Activated effector memory CD4-positive, alpha-beta T cell treated with anti-CD3 and anti-CD28 coated beads, Interleukin-2, amount 50 U/mL, for 16 hours (primary cell): ENCODE results near the gene LAMTOR5.
"Not testable (repeated sequence)": the region's sequence is repeated elsewhere in the genome, so short reads cannot be mapped to it uniquely, and the experiment has no call there.

Experiments used
- DNase-seq: peaks from one replicate; pipeline ENCODE4 v3.0.0-alpha.2; 2020

LAMTOR5 gene

DNA sequence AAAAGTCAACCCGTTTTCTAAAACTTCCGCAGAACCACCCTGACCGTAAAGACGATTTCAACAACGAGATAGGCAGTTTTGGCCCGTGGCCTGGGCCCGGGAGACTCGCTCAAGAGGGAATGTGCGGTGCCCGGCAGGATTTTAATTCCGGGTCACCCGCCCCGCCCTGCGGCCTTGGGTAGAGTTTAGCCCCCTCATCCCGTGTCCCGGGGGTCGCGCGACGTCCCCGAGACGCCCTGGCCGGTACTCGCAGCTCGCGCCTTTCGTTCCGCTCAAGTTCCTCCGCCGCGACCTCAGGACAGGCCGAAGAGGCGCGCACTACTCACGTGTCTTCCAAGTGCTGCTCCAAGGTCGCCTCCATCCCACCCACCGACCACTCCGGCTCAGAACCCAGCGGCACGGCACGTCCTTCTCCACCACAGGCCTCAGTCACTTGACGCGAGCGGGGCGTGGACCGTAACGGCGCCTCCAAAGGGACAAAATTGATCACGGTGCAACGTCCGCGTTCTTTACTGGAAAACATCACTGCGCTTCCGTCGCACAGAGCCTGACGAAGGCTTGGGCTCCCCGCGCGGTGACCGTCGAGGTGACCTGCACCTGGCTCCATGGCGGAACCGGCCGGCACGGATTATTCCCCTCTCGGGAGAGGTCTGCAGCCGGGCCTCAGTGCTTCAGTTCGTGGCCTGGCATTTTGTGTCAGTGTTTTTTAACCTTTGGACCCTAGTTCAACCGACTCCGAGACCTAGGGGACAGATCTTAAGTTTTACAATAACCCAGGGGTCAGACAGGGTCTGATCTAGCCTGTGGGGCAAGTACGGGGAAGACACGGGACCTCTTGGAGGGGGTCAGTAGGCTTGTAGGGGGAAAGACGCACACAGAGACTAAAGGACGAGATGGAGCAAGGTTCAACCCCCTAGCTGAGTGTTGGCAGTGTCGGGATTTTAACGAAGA lies at the start of gene LAMTOR5:
Gene LAMTOR5, minus strand, starts transcription at position 435 of the 951 bp plus-strand sequence. Its CDS starts 74 bp downstream, at position 361.
- peak; percentile 96 for DNase-seq

GRCh38 chr1:110457206-110457605 lies 49.7 kb upstream of the LAMTOR5 start:
- DNase-seq, result no peak

GRCh38 chr1:110455151-110455550 lies 47.7 kb upstream of the LAMTOR5 start:
- no peak for DNase-seq

- no peak for DNase-seq
These were observed 46.8 kb upstream of the LAMTOR5 start for GRCh38 chr1:110454328-110454727.

DNA sequence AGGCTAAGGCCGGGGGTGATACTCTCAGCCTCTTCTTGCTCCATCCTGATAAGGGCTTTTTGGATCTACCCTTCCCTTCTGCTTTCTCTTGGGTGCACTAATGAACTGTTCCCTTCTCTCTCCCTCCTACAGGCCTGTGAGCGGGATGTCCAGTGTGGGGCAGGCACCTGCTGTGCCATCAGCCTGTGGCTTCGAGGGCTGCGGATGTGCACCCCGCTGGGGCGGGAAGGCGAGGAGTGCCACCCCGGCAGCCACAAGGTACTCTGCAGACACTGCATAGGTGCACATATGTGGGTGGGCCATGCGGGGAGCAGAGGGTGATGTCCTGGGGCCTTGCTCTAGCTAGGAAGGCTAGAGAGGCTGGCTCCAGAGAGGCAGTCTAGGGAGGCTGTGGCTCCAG lies 46.3 kb upstream of the LAMTOR5 start:
- DNase-seq, result no peak

GRCh38 chr1:110452330-110452729 lies 44.8 kb upstream of the LAMTOR5 start:
- no peak for DNase-seq

GRCh38 chr1:110450929-110451328 lies 43.4 kb upstream of the LAMTOR5 start, which contains the start of gene PROK1:
Gene PROK1 (plus strand): TSS chr1:110451149. CDS start chr1:110451217, 68 bp downstream.
- DNase-seq, result no peak

DNA sequence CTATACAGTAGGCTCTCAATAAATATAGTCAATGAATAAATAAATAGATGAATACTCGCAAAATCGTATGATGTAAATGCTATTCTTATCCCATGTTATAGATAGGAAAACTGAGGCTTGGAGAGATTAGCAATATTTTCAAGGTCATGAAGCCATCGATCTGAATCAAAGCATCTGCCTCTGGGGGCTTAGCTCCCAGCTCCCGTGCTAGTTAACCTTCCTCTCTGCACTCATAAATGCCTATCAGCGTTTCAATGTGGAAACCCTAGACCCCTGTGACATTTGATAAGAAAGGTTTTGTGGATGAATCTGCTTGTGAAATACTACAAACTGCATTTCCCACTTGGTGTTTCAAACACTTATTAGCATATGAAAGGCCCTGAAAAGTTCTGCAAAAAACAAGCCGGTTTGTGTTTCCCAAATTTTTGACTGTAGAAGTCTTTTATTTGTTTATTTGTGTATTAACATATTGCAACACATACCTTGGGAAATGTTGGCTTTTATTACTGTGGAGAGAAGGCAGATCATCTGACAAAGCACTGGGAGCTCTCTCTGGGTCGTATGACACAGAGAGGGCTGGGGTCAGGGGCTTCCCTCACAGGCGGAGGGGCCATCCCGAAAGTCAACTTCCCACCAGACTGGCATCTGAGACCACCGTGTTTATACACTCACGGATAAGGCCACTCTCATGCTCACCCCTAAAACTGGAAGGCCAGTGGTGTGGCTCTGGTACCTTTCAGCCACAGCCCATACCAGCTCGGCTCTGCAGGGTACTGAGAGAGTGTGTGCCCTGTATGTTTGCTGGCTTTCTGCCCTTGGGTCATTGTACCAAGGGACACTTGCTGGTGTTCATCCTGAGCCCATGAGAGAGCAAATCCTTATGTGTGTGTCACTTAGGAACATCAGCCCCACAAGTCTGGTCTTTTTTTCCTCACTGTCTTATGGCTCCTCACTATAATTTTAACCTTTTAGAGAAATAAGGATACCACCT lies 42.5 kb upstream of the LAMTOR5 start:
- DNase-seq, result no peak

DNA sequence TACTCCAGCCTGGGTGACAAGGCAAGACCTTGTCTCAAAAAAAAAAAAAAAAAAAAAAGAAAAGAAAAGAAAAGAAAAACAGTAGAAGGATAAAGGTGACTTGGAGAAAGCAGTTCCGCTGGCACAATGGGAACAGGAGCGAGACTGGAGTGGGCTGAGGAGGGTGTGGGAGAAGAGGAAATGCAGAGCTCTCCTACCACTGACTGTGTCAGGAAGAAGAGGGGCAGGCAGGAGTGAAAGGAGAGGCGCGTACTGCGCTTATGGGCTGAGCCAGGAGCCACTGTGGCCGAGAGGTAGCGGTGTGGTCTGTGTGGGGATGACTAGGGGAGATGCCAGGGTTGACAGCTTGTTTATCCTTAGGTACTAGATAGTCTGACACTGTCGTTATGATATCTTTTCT lies 37.1 kb upstream of the LAMTOR5 start:
- DNase-seq, result no peak

DNA sequence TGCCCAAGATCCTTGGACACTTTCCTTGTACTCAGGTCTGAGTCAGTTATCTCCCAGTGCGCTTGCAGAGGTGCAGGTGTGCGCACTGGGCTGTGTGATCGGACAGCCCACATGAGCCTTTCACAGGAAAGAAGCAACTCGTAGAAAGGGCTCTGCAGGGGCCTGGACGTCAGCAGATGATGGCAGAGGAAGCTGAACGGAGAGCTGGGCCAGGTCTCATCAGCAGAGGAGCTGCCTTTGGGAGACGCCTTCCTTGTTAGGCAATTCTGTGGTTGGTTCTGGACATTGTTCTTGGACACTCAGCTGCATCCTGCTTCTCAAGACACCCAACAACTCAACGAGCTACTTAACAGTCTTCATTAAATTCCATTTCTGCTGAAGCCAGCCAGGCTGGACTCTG lies 36.0 kb upstream of the LAMTOR5 start:
- no peak for DNase-seq

DNA sequence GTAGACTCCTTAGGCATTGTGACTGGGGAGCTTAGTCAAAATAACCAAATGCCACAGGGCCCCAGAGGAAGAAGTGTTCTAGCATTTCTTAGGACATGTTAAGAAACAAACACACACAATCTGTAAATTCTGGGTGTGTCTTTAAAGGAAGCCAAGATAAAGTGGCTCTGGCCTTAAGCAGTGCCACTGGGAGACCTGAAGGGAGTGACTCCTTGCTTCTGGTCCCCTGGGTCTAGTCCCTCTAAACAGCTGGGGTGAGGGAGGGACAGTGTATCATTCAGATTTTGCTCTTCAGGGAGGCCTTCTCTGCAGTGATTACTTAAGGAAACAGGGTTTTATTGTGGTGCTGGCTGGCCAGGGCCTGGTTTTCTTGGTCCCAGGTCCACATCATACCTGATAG lies 34.4 kb upstream of the LAMTOR5 start:
- DNase-seq, result no peak

GRCh38 chr1:110440877-110441276 lies 33.4 kb upstream of the LAMTOR5 start:
- no peak for DNase-seq

- DNase-seq, result not testable (repeated sequence)
These were observed 32.4 kb upstream of the LAMTOR5 start for GRCh38 chr1:110439873-110440272.

- no peak for DNase-seq
These were observed 31.4 kb upstream of the LAMTOR5 start for GRCh38 chr1:110438893-110439292.

DNA sequence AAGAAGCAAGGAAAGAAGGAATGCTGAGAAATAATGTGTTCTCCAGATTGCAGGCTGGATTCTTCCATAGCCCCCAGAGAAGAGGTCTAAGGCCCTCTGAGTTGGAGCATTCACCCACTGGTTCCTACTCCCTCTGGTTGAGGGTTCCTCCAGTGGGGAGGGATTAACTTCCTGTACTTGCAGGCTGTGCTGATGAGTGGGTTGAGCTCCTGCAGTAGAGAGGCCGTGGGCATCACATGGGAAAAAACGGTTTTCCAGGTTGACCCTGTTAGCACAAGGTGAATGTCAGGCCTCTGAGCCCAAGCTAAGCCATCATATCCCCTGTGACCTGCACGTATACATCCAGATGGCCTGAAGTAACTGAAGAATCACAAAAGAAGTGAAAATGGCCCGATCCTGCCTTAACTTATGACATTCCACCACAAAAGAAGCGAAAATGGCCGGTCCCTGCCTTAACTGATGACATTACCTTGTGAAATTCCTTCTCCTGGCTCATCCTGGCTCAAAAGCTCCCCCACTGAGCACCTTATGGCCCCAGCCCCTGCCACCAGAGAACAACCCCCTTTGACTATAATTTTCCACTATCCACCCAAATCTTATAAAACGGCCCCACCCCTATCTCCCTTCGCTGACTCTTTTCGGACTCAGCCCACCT lies 30.3 kb upstream of the LAMTOR5 start:
- not testable (repeated sequence) for DNase-seq

DNA sequence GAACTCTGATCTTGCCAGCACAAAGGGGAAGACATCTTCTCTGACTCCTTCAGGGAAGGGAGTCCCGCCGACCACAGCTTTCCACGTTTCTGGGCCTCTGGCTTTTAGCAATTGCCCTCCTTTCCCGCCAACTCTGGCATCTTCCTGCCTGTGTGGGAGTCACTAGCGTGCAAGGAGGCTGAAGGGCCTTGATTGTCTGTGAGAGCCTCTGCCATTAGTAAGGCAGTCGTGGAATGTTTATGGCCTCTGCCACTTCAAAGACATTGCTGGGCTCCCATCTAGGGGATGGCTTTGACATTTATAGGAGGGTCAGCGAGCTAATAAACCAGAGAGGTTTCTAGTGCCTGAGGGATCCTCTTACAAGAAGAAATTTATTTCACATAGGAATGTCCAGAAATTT lies 29.1 kb upstream of the LAMTOR5 start:
- peak; percentile 34 for DNase-seq

GRCh38 chr1:110434946-110435345 lies 27.5 kb upstream of the LAMTOR5 start:
- peak; percentile 30 for DNase-seq

DNA sequence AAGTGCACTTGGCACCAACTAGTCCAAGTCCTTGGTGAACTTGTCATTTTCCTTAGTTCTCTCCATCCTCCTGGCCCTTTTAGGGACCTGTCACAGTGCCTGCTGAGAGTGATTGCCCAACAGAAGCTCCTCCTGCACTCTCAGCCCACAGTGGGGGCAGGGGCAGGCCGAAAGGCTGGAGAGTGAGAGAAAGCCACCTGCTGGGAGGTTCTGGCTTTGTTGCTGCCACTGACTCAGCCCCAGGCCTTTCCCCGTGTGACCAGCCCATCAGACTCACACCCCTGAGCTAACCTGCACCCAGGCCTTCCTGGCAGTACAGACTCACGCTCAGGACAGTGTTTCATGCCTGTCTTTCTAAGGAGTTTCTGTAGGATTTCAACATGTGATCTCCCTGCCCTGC lies 26.3 kb upstream of the LAMTOR5 start:
- DNase-seq, result peak; percentile 36

DNA sequence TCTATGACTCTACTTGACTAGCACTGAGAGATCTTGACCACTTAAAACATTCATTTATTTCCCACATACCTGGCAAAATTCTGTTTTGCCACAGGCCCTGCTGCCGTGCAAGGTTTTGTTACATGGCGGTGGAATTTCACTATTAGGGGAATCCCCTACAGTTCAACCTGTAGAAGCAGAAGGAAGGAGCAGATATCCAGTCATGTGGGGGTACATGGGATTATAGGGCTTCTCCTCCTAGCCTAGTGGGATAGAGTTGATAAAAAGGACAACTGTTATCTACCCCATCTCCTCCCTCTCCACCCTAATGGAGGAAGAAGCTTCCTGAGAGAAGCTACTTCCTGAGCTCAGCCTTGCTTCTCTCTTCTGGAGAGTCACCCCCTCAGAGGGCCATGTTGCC lies 25.7 kb upstream of the LAMTOR5 start:
- DNase-seq, result no peak

- peak; percentile 10 for DNase-seq
These were observed 23.4 kb upstream of the LAMTOR5 start for GRCh38 chr1:110430901-110431300.

DNA sequence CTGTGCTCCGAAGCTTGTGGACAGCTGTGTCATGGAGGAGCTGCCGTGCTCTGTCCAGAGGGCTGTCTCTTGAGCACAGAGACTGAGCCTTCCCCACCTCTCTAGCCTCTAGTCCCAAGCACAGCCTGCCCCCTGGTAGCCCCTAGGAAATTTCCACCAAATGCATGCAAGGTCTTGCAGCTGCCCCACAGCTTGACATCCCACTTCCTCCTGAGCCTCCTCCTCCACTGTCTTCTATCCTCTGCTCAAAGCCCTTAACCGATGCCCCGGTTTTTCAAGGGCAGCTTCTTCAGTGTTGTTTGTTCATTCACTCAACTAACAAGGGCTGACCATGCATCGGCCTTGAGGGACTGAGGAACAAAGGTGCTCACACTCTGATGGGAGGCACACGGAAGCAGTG lies 22.9 kb upstream of the LAMTOR5 start:
- peak; percentile 34 for DNase-seq

DNA sequence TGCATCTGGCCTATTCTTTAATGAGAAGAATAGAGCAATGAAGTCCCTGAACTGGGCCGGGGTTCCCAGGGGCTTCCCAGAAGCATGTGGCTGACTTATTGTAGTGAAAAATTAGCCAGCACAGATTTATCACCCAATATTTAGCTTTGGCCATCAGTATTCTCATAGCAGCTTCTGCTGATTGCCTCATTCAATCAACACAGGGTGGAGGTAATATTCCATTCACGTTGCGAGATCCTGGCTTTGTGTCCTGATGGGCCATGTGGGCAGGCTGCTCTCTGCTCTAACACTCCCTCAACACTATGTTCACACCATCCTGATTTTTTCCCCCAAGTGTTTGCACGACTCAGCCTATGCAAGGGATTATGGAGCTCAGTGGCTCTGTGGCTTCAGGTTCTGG lies 21.5 kb upstream of the LAMTOR5 start:
- DNase-seq, result no peak

- DNase-seq, result no peak
These were observed 19.4 kb upstream of the LAMTOR5 start for GRCh38 chr1:110426854-110427253.
